Liver (tissue), 9 donors: Measurements from ENCODE around the gene JAK2. TPM values are rescaled to one million over a fixed set of nuclear protein-coding genes. Genes with fewer than 3 reads are reported as not detected.

Source experiments
- DNase-seq: peaks from one replicate; pipeline ENCODE4 v3.0.0-alpha.2; 2017; ENCODE audit warnings: low spot score
- H3K27ac ChIP-seq, 2 donors: one replicate each; pipeline ENCODE4 v1.7.0; 2013; ENCODE audit warnings: inconsistent platforms in 2 of 2, low read length in 2 of 2, control low read depth in 1 of 2, low read depth in 1 of 2, mild to moderate bottlenecking in 1 of 2
- H3K27me3 ChIP-seq, 4 donors: one replicate each; pipeline versions ENCODE4 v1.6.1 to v1.7.0; 2013; ENCODE audit warnings: low read length in 3 of 4, inconsistent platforms in 1 of 4, mild to moderate bottlenecking in 1 of 4, moderate library complexity in 1 of 4; ENCODE audit not compliant: control insufficient read depth in 4 of 4, insufficient read depth in 4 of 4
- H3K36me3 ChIP-seq, 4 donors: one replicate each; pipeline versions ENCODE4 v1.6.1 to v1.7.0; 2013; ENCODE audit warnings: low read length in 3 of 4, mild to moderate bottlenecking in 3 of 4, low read depth in 1 of 4, moderate library complexity in 1 of 4; ENCODE audit not compliant: control insufficient read depth in 4 of 4, insufficient read depth in 3 of 4
- H3K4me1 ChIP-seq, 4 donors: one replicate each; pipeline versions ENCODE4 v1.6.1 to v1.7.0; 2013; ENCODE audit warnings: low read length in 3 of 4, mild to moderate bottlenecking in 3 of 4, moderate library complexity in 1 of 4; ENCODE audit not compliant: control insufficient read depth in 4 of 4, insufficient read depth in 4 of 4
- H3K4me3 ChIP-seq, 3 donors: one replicate each; pipeline versions ENCODE4 v1.6.1 to v1.7.0; 2013; ENCODE audit warnings: low read length in 3 of 3, control low read depth in 1 of 3, low read depth in 1 of 3, mild to moderate bottlenecking in 1 of 3
- H3K9ac ChIP-seq, 2 donors: one replicate each; pipeline ENCODE4 v1.7.0; 2013; ENCODE audit warnings: low read length in 2 of 2, mild to moderate bottlenecking in 2 of 2, moderate library complexity in 2 of 2, control low read depth in 1 of 2, low read depth in 1 of 2
- H3K9me3 ChIP-seq, 4 donors: one replicate each; pipeline versions ENCODE4 v1.6.1 to v1.7.0; 2013; ENCODE audit warnings: low read length in 3 of 4; ENCODE audit not compliant: control insufficient read depth in 4 of 4
- CTCF ChIP-seq: fragments of 150-350 bp; IDR thresholded peaks from 2 replicates; pipeline ENCODE4 v1.5.1; 2017; ENCODE audit warnings: improper control_type of control experiment, low read depth, low read length; ENCODE audit not compliant: missing input control
- EGR1 ChIP-seq, 2 donors: IDR thresholded peaks; 2 replicates each; pipeline ENCODE4 v1.6.1; 2016 to 2018; ENCODE audit warnings: antibody characterized with exemption in 2 of 2, low read depth in 2 of 2
- FOXA1 ChIP-seq: IDR thresholded peaks from 2 replicates; pipeline ENCODE4 v1.6.1; 2016; ENCODE audit warnings: antibody characterized with exemption
- FOXA2 ChIP-seq: IDR thresholded peaks from 2 replicates; pipeline ENCODE4 v1.6.1; 2016; ENCODE audit warnings: antibody characterized with exemption
- GABPA ChIP-seq, 2 donors: IDR thresholded peaks in 1 of 2; conservative IDR thresholded peaks in 1 of 2; 2 replicates each; pipeline ENCODE4 v1.6.1; 2016; ENCODE audit warnings: antibody characterized with exemption in 2 of 2, mild to moderate bottlenecking in 1 of 2, moderate library complexity in 1 of 2
- HNF4A ChIP-seq, 2 donors: conservative IDR thresholded peaks; 2 replicates each; pipeline ENCODE4 v1.6.1; 2016; ENCODE audit warnings: antibody characterized with exemption in 2 of 2, mild to moderate bottlenecking in 2 of 2
- HNF4G ChIP-seq: IDR thresholded peaks from 2 replicates; pipeline ENCODE4 v1.6.1; 2016; ENCODE audit warnings: antibody characterized with exemption
- JUND ChIP-seq, 2 donors: IDR thresholded peaks; 2 replicates each; pipeline ENCODE4 v1.6.1; 2016; ENCODE audit warnings: antibody characterized with exemption in 2 of 2
- MAX ChIP-seq: IDR thresholded peaks from 2 replicates; pipeline ENCODE4 v1.6.1; 2016; ENCODE audit warnings: antibody characterized with exemption
- NR2F2 ChIP-seq: IDR thresholded peaks from 2 replicates; pipeline ENCODE4 v1.6.1; 2016; ENCODE audit warnings: antibody characterized with exemption
- RAD21 ChIP-seq, 2 donors: IDR thresholded peaks; 2 replicates each; pipeline ENCODE4 v1.6.1; 2016; ENCODE audit warnings: antibody characterized with exemption in 2 of 2, mild to moderate bottlenecking in 2 of 2
- REST ChIP-seq: IDR thresholded peaks from 2 replicates; pipeline ENCODE4 v1.6.1; 2016; ENCODE audit warnings: antibody characterized with exemption, mild to moderate bottlenecking
- RXRA ChIP-seq, 2 donors: IDR thresholded peaks; 2 replicates each; pipeline ENCODE4 v1.6.1; 2017 to 2018; ENCODE audit warnings: antibody characterized with exemption in 2 of 2, mild to moderate bottlenecking in 1 of 2
- SP1 ChIP-seq: IDR thresholded peaks from 2 replicates; pipeline ENCODE4 v1.6.1; 2018; ENCODE audit warnings: antibody characterized with exemption, mild to moderate bottlenecking
- TAF1 ChIP-seq: conservative IDR thresholded peaks from 2 replicates; pipeline ENCODE4 v1.6.1; 2016; ENCODE audit warnings: antibody characterized with exemption, mild to moderate bottlenecking
- YY1 ChIP-seq: IDR thresholded peaks from 2 replicates; pipeline ENCODE4 v1.6.1; 2016; ENCODE audit warnings: antibody characterized with exemption, mild to moderate bottlenecking
- ZBTB33 ChIP-seq: IDR thresholded peaks from 2 replicates; pipeline ENCODE4 v1.6.1; 2016; ENCODE audit warnings: antibody characterized with exemption
- WGBS: extraction: QIAGEN DNeasy Blood & Tissue Kit; methylation state at CpG from one replicate; pipeline ENCODE4 v1.1.7; 2013; 5-methylcytosine and 5-hydroxymethylcytosine counted together
- polyA plus RNA-seq, 2 donors: library from polyadenylated mRNA; stranded (reverse) in 1 of 2; unstranded in 1 of 2; fragments of 200-250 nt in 1 of 2; fragments of >200 nt in 1 of 2; fragmentation: Nextera tagmentation in 1 of 2; extraction: Ambion mirVana in 1 of 2; gene quantifications; one replicate each; pipeline versions ENCODE4 v1.2.1 to v1.2.3, GENCODE V29; 2013 to 2015
- total RNA-seq, 2 donors: library from RNA; depleted of rRNA; stranded (reverse); fragments of >200 nt; gene quantifications; one replicate each; pipeline ENCODE4 v1.2.3, GENCODE V29; 2014
- TF ChIP-seq, protein P1 (sequence below): IDR thresholded peaks from 2 replicates; pipeline ENCODE4 v1.6.1; 2016; ENCODE audit warnings: antibody characterized with exemption
- donor health status: healthy.
- donor health status: healthy.
- donor health status: healthy.
- donor health status: healthy.
- donor health status: healthy.

JAK2 gene
- total and polyA plus RNA-seq, 4 donors, result 1.5 to 21.5 (median 5.1) TPM

DNA sequence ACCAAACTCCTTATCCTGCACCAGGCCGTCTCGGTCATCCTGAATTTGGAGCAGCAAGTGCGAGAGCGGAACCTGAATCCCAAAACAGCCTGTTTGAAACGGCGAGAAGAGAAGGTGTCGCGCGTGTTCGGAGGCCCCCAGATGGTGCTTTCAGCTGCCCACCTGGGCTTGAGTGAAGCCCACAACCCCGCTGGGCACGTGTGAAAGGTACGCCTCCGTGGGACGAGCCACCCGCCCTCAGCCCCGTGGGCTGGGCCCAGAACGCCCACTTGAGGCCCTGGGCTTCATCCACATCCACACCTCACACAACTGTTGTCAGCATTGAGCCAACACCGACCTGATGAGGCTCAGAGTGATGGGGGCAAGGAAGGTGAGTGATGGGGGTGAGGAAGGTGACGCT, 127.6 kb downstream of the JAK2 start:
- peaks cover 4 to 29% (median 13%) of the 10 kb centered on the region in 4 donors for H3K36me3 ChIP-seq
- H3K27me3 ChIP-seq, result no peaks in the 10 kb centered on the region
- H3K9me3 ChIP-seq, result peaks cover 0 to 4% (median 3%) of the 10 kb centered on the region in 4 donors
- DNase-seq, result no peak
- no peaks in the 10 kb centered on the region for H3K4me1 ChIP-seq
- no peak overlapping the region for H3K4me3 ChIP-seq
- H3K9ac ChIP-seq, result no peak overlapping the region
- TF ChIP-seq NR2F2 (no peak), HNF4G (no peak), REST (no peak), SP1 (no peak), EGR1 (IDR thresholded peaks at IDR 0.05; ENCODE audit: low read depth in 2 of 2) (no peak), YY1 (no peak), CTCF (no peak), RAD21 (IDR thresholded peaks at IDR 0.05) (no peak), MAX (no peak), ZBTB33 (no peak)
- 96% methylated on average over 20 of the region's 20 CpGs for WGBS
- no peak overlapping the region for H3K27ac ChIP-seq

GRCh38 chr9:5113523-5113922, 128.5 kb downstream of the JAK2 start:
- H3K4me3 ChIP-seq, result no peak overlapping the region
- peaks cover 0 to 4% (median 3%) of the 10 kb centered on the region in 4 donors for H3K9me3 ChIP-seq
- DNase-seq, result no peak
- no peak overlapping the region for H3K27ac ChIP-seq
- 98% methylated on average over 10 of the region's 10 CpGs for WGBS
- H3K36me3 ChIP-seq, result peaks cover 4 to 29% (median 13%) of the 10 kb centered on the region in 4 donors
- H3K27me3 ChIP-seq, result no peaks in the 10 kb centered on the region
- TF ChIP-seq JUND (IDR thresholded peaks at IDR 0.05) (no peak), SP1 (no peak), HNF4A (conservative IDR thresholded peaks at IDR 0.05) (no peak), RXRA (IDR thresholded peaks at IDR 0.05) (no peak), TAF1 (no peak), GABPA (IDR thresholded peaks at IDR 0.05 in 1 of 2, conservative IDR thresholded peaks at IDR 0.05 in 1 of 2) (no peak), RAD21 (IDR thresholded peaks at IDR 0.05) (no peak), YY1 (no peak), NR2F2 (no peak), FOXA1 (no peak), MAX (no peak), REST (no peak), FOXA2 (no peak), ZBTB33 (no peak), EGR1 (IDR thresholded peaks at IDR 0.05; ENCODE audit: low read depth in 2 of 2) (no peak)
- TF ChIP-seq, protein P1, sequence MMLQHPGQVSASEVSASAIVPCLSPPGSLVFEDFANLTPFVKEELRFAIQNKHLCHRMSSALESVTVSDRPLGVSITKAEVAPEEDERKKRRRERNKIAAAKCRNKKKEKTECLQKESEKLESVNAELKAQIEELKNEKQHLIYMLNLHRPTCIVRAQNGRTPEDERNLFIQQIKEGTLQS, result no peak
- no peaks in the 10 kb centered on the region for H3K4me1 ChIP-seq
- no peak overlapping the region for H3K9ac ChIP-seq
